ENCODE results near the gene GNAZ.

The GNAZ gene

DNA sequence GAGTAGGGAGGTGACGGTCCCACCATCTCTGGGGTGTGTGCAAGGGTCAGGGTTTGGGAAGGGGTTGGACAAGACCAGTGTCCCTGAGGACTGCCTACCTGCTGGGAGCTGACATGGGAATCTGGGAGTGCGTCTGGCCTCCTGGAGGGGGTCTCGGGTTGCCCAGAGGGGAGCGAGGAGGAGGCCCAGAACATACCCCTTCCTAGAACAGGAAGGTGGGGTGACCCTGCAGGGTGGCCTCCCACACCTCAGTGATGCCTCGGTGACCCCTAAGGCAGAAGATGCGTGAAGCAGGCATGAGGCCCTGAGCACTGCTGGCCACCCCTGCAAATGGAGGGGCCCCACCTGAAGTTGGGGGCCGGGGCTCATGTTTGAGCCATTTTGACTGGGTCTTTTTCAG lies 45.0 kb downstream of the GNAZ start:
- H3K9me3 ChIP-seq (ENCODE audit: control insufficient read depth in 1 of 2, low read length in 2 of 2) = no peaks in the 10 kb centered on the region

GRCh38 chr22:23115825-23116494 lies 45.6 kb downstream of the GNAZ start:
- Histone ChIP-seq H3K4me3 (ENCODE audit: low read depth in 1 of 2, low read length in 2 of 2) (no peak overlapping the region), H3K27me3 (ENCODE audit: low read depth, low read length) (no peaks in the 10 kb centered on the region), H3K27ac (ENCODE audit: low read length) (no peak overlapping the region), H3K9me3 (ENCODE audit: control insufficient read depth in 1 of 2, low read length in 2 of 2) (no peaks in the 10 kb centered on the region), H3K4me1 (ENCODE audit: control insufficient read depth in 1 of 2, insufficient read depth in 2 of 2, low read length in 2 of 2) (peaks cover 0 to 12% of the 10 kb centered on the region in 2 donors), H3K36me3 (ENCODE audit: control insufficient read depth in 1 of 2, insufficient read depth in 2 of 2, low read length in 2 of 2) (no peaks in the 10 kb centered on the region)

More for the DNA sequence above, 45.0 kb downstream of the GNAZ start:
- Histone ChIP-seq H3K4me1 (ENCODE audit: control insufficient read depth in 1 of 2, insufficient read depth in 2 of 2, low read length in 2 of 2) (peaks cover 0 to 12% of the 10 kb centered on the region in 2 donors), H3K4me3 (ENCODE audit: low read depth in 1 of 2, low read length in 2 of 2) (no peak overlapping the region), H3K36me3 (ENCODE audit: control insufficient read depth in 1 of 2, insufficient read depth in 2 of 2, low read length in 2 of 2) (no peaks in the 10 kb centered on the region), H3K27me3 (ENCODE audit: low read depth, low read length) (no peaks in the 10 kb centered on the region), H3K27ac (ENCODE audit: low read length) (no peak overlapping the region)

DNA sequence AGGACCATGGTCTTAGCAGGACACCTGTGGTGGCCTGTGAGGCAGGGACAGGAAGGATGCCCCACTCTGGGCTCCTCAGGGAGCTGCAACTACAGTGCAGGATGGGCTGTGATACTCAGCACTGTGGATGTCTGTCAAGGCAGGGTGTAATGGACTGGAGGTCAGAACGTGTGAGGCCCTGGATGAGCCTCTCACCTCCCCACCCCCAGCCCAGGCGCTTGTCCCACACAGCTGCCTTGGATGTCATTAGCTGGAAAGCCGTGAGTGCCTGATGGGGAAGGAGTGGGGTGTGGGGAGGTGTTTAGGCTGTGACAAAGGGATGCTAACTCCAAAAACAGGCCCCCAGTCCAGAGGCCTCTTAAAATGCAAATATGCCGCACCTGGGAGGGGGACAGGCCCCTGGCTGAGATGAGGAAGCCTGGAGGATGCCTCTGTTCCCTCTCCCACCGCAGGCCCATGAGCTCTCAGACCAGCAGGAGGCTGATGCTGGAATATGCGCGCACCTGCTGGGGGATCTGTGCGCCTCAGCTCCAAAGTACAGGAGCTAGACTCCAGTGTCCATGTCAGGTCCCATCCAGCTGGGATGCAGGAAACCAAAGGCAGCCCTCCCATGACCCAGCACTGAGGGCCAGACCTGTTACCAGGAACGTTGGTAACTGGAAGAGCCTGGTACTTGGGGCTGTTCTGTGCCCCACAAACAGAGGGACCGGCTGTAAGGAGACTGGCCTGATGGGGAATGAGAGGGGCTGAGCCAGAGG lies 46.4 kb downstream of the GNAZ start:
- H3K27me3 ChIP-seq (ENCODE audit: low read depth, low read length) = no peaks in the 10 kb centered on the region
- H3K9me3 ChIP-seq (ENCODE audit: control insufficient read depth in 1 of 2, low read length in 2 of 2) = no peaks in the 10 kb centered on the region
- no peak overlapping the region for H3K4me3 ChIP-seq (ENCODE audit: low read depth in 1 of 2, low read length in 2 of 2)
- peaks cover 0 to 12% of the 10 kb centered on the region in 2 donors for H3K4me1 ChIP-seq (ENCODE audit: control insufficient read depth in 1 of 2, insufficient read depth in 2 of 2, low read length in 2 of 2)
- H3K36me3 ChIP-seq (ENCODE audit: control insufficient read depth in 1 of 2, insufficient read depth in 2 of 2, low read length in 2 of 2) = no peaks in the 10 kb centered on the region
- no peak overlapping the region for H3K27ac ChIP-seq (ENCODE audit: low read length)

DNA sequence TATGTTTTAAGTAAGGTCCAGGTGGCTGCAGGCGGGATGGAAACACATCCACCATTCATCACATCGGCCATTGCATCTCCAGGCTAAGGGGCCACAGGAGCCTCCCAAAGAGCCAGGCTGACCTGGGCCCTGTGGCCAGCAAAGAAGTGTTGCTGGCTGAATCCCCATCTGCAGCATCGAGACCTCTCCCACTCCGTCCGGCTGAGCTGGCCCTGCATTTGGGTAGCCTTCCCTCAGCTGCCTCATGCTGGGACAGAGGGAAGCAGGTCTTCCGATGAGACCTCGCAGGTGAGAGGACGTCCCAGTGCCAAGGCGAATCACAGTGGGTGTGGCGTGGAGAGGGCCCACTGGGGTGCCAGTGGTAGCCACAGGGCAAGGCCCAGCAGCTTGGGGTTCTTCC lies 47.0 kb downstream of the GNAZ start:
- Histone ChIP-seq H3K27me3 (ENCODE audit: low read depth, low read length) (no peaks in the 10 kb centered on the region), H3K4me3 (ENCODE audit: low read depth in 1 of 2, low read length in 2 of 2) (no peak overlapping the region), H3K9me3 (ENCODE audit: control insufficient read depth in 1 of 2, low read length in 2 of 2) (no peaks in the 10 kb centered on the region), H3K36me3 (ENCODE audit: control insufficient read depth in 1 of 2, insufficient read depth in 2 of 2, low read length in 2 of 2) (no peaks in the 10 kb centered on the region), H3K4me1 (ENCODE audit: control insufficient read depth in 1 of 2, insufficient read depth in 2 of 2, low read length in 2 of 2) (peaks cover 0 to 12% of the 10 kb centered on the region in 2 donors), H3K27ac (ENCODE audit: low read length) (no peak overlapping the region)

GRCh38 chr22:23117891-23118646 lies 47.8 kb downstream of the GNAZ start:
- no peak overlapping the region for H3K4me3 ChIP-seq (ENCODE audit: low read depth in 1 of 2, low read length in 2 of 2)
- no peaks in the 10 kb centered on the region for H3K27me3 ChIP-seq (ENCODE audit: low read depth, low read length)
- peaks cover 0 to 8% of the 10 kb centered on the region in 2 donors for H3K4me1 ChIP-seq (ENCODE audit: control insufficient read depth in 1 of 2, insufficient read depth in 2 of 2, low read length in 2 of 2)
- no peaks in the 10 kb centered on the region for H3K9me3 ChIP-seq (ENCODE audit: control insufficient read depth in 1 of 2, low read length in 2 of 2)
- H3K36me3 ChIP-seq (ENCODE audit: control insufficient read depth in 1 of 2, insufficient read depth in 2 of 2, low read length in 2 of 2) = no peaks in the 10 kb centered on the region
- no peak overlapping the region for H3K27ac ChIP-seq (ENCODE audit: low read length)

DNA sequence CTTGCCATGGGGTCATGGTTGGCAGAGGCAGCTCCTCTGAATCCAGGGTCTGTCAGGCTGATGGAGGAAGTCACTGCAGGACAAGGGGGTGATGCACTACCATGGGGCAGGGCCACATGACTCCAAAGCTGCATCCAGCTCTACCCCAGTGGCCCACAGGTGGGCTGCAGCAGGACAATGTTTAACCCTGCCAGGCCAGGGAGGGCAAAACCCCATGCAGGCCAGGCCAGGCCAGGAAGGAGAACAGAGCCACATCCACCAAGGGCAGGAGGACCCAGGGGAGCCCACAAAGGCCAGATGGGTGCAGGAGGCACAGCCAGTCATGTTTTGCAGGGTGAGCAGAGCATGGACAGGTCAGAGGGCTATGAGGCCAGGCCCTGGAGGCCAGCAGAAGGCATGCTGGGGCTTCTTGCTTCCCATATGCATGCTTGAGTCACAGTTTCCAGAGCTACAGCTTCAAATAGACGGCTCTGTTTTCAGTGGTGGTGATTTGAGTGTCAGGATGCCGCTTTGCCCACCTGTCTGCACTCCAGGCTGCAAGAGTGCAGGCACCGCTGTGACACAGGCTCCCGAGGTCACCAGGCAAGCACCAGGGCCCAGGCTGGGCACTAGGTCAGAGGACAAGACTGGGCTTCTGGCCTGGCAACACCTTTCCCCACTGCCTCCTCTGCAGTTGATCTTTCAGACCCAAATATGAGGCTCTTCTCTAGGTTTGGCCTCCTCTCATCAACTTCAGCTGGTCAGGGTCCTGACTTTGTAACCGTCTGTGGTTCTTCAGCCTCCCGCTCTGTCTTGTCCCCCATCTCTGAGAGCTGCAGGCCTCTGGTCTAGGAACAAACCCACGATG lies 48.6 kb downstream of the GNAZ start:
- Histone ChIP-seq H3K4me3 (ENCODE audit: low read depth in 1 of 2, low read length in 2 of 2) (no peak overlapping the region), H3K27me3 (ENCODE audit: low read depth, low read length) (no peaks in the 10 kb centered on the region), H3K4me1 (ENCODE audit: control insufficient read depth in 1 of 2, insufficient read depth in 2 of 2, low read length in 2 of 2) (no peaks in the 10 kb centered on the region), H3K27ac (ENCODE audit: low read length) (no peak overlapping the region), H3K36me3 (ENCODE audit: control insufficient read depth in 1 of 2, insufficient read depth in 2 of 2, low read length in 2 of 2) (no peaks in the 10 kb centered on the region), H3K9me3 (ENCODE audit: control insufficient read depth in 1 of 2, low read length in 2 of 2) (no peaks in the 10 kb centered on the region)

- Histone ChIP-seq H3K36me3 (ENCODE audit: control insufficient read depth in 1 of 2, insufficient read depth in 2 of 2, low read length in 2 of 2) (no peaks in the 10 kb centered on the region), H3K9me3 (ENCODE audit: control insufficient read depth in 1 of 2, low read length in 2 of 2) (no peaks in the 10 kb centered on the region), H3K4me1 (ENCODE audit: control insufficient read depth in 1 of 2, insufficient read depth in 2 of 2, low read length in 2 of 2) (no peaks in the 10 kb centered on the region), H3K27me3 (ENCODE audit: low read depth, low read length) (no peaks in the 10 kb centered on the region), H3K27ac (ENCODE audit: low read length) (no peak overlapping the region), H3K4me3 (ENCODE audit: low read depth in 1 of 2, low read length in 2 of 2) (no peak overlapping the region)
Observed at GRCh38 chr22:23119494-23120414, 49.4 kb downstream of the GNAZ start.

DNA sequence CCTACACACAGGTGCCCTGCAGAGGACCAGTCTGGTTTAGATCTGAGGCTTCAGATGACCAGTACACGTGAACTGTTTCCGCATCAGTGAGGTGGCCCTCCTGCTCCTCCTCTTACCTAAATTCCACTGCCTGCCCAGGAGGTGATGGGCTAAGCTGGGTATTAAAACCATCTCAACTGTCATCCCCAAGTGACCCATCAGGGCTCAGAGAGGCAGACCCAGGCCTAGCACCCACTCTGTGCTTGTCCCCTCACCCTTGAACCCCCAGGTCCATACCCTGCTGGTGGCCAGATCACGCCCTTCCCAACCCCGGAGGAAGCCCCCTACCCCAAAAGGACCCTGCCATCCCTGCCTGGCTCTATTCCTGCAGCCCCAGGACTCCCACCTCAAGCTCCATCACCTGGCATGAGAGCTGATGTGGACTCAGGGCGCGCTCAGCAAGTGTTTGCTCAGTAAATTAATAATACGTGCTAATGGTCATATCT lies 50.1 kb downstream of the GNAZ start:
- no peaks in the 10 kb centered on the region for H3K27me3 ChIP-seq (ENCODE audit: low read depth, low read length)
- H3K27ac ChIP-seq (ENCODE audit: low read length) = no peak overlapping the region
- H3K36me3 ChIP-seq (ENCODE audit: control insufficient read depth in 1 of 2, insufficient read depth in 2 of 2, low read length in 2 of 2) = no peaks in the 10 kb centered on the region
- H3K4me1 ChIP-seq (ENCODE audit: control insufficient read depth in 1 of 2, insufficient read depth in 2 of 2, low read length in 2 of 2) = no peaks in the 10 kb centered on the region
- H3K9me3 ChIP-seq (ENCODE audit: control insufficient read depth in 1 of 2, low read length in 2 of 2) = no peaks in the 10 kb centered on the region
- H3K4me3 ChIP-seq (ENCODE audit: low read depth in 1 of 2, low read length in 2 of 2) = no peak overlapping the region

GRCh38 chr22:23121000-23121421 lies 50.7 kb downstream of the GNAZ start:
- Histone ChIP-seq H3K36me3 (ENCODE audit: control insufficient read depth in 1 of 2, insufficient read depth in 2 of 2, low read length in 2 of 2) (no peaks in the 10 kb centered on the region), H3K27me3 (ENCODE audit: low read depth, low read length) (no peaks in the 10 kb centered on the region), H3K4me3 (ENCODE audit: low read depth in 1 of 2, low read length in 2 of 2) (no peak overlapping the region), H3K27ac (ENCODE audit: low read length) (no peak overlapping the region), H3K9me3 (ENCODE audit: control insufficient read depth in 1 of 2, low read length in 2 of 2) (no peaks in the 10 kb centered on the region), H3K4me1 (ENCODE audit: control insufficient read depth in 1 of 2, insufficient read depth in 2 of 2, low read length in 2 of 2) (no peaks in the 10 kb centered on the region)

- no peaks in the 10 kb centered on the region for H3K36me3 ChIP-seq (ENCODE audit: control insufficient read depth in 1 of 2, insufficient read depth in 2 of 2, low read length in 2 of 2)
- no peaks in the 10 kb centered on the region for H3K9me3 ChIP-seq (ENCODE audit: control insufficient read depth in 1 of 2, low read length in 2 of 2)
- H3K27me3 ChIP-seq (ENCODE audit: low read depth, low read length) = no peaks in the 10 kb centered on the region
- no peak overlapping the region for H3K27ac ChIP-seq (ENCODE audit: low read length)
- H3K4me1 ChIP-seq (ENCODE audit: control insufficient read depth in 1 of 2, insufficient read depth in 2 of 2, low read length in 2 of 2) = no peaks in the 10 kb centered on the region
- no peak overlapping the region for H3K4me3 ChIP-seq (ENCODE audit: low read depth in 1 of 2, low read length in 2 of 2)
Observed at GRCh38 chr22:23121424-23121823, 51.1 kb downstream of the GNAZ start.
